ENCODE data around the gene IL4. TPM values are rescaled to one million over a fixed set of nuclear protein-coding genes. Genes with fewer than 3 reads are reported as not detected.

The IL4 gene
- total RNA-seq, 1 donor from 2014 or later, result not detected

- DNase-seq (ENCODE audit: extremely low read depth, low read depth, low spot score), result no peak
Measured at GRCh38 chr5:132669966-132670882, 3.6 kb upstream of the IL4 start.

GRCh38 chr5:132671000-132671399 is 2.8 kb upstream of the IL4 start:
- no peak for DNase-seq (ENCODE audit: extremely low read depth, low read depth, low spot score)

- DNase-seq (ENCODE audit: extremely low read depth, low read depth, low spot score), result no peak
Measured at GRCh38 chr5:132673488-132673887, 301 bp upstream of the IL4 start.

- peak; percentile 50 for DNase-seq (ENCODE audit: extremely low read depth, low read depth, low spot score)
Measured at GRCh38 chr5:132674671-132675506, 1.1 kb downstream of the IL4 start.

GRCh38 chr5:132675936-132676689 is 2.3 kb downstream of the IL4 start:
- no peak for DNase-seq (ENCODE audit: extremely low read depth, low read depth, low spot score)

- DNase-seq (ENCODE audit: extremely low read depth, low read depth, low spot score), result peak; percentile 50
Measured at GRCh38 chr5:132677191-132677590, 3.4 kb downstream of the IL4 start.

- DNase-seq (ENCODE audit: extremely low read depth, low read depth, low spot score), result no peak
Measured at GRCh38 chr5:132677682-132678400, 4.1 kb downstream of the IL4 start.

- no peak for DNase-seq (ENCODE audit: extremely low read depth, low read depth, low spot score)
Measured at GRCh38 chr5:132678735-132679134, 4.9 kb downstream of the IL4 start.

- no peak for DNase-seq (ENCODE audit: extremely low read depth, low read depth, low spot score)
Measured at GRCh38 chr5:132679166-132679565, 5.4 kb downstream of the IL4 start.

GRCh38 chr5:132679717-132680380 is 6.1 kb downstream of the IL4 start:
- DNase-seq (ENCODE audit: extremely low read depth, low read depth, low spot score), result no peak

GRCh38 chr5:132680780-132681475 is 7.1 kb downstream of the IL4 start:
- DNase-seq (ENCODE audit: extremely low read depth, low read depth, low spot score), result no peak

GRCh38 chr5:132681476-132681831 is 7.7 kb downstream of the IL4 start:
- DNase-seq (ENCODE audit: extremely low read depth, low read depth, low spot score), result no peak

- DNase-seq (ENCODE audit: extremely low read depth, low read depth, low spot score), result no peak
Measured at GRCh38 chr5:132681983-132682382, 8.2 kb downstream of the IL4 start.

- no peak for DNase-seq (ENCODE audit: extremely low read depth, low read depth, low spot score)
Measured at GRCh38 chr5:132684491-132684890, 10.7 kb downstream of the IL4 start.

- DNase-seq (ENCODE audit: extremely low read depth, low read depth, low spot score), result no peak
Measured at GRCh38 chr5:132684922-132685720, 11.3 kb downstream of the IL4 start.

GRCh38 chr5:132686193-132686592 is 12.4 kb downstream of the IL4 start:
- DNase-seq (ENCODE audit: extremely low read depth, low read depth, low spot score), result no peak

GRCh38 chr5:132687995-132688394 is 14.2 kb downstream of the IL4 start:
- no peak for DNase-seq (ENCODE audit: extremely low read depth, low read depth, low spot score)

GRCh38 chr5:132688536-132689339 is 14.9 kb downstream of the IL4 start:
- DNase-seq (ENCODE audit: extremely low read depth, low read depth, low spot score), result no peak
